ENCODE data around the gene CAVIN4. TPM values are rescaled to one million over a fixed set of nuclear protein-coding genes. Genes with fewer than 3 reads are reported as not detected.

CAVIN4 gene
- polyA plus RNA-seq, 2 of the 4 experiments (the other 2 are of a cell fraction) = 0.61 to 0.62 TPM

- Histone ChIP-seq H3K4me1 (peaks cover 14% of the 10 kb centered on the region), H3K27ac (no peak overlapping the region), H3K9me3 (no peaks in the 10 kb centered on the region), H3K4me3 (no peak overlapping the region), H3K4me2 (no peak overlapping the region)
- WGBS (ENCODE audit: missing lambda C conversion rate) = 80% methylated on average over 5 of the region's 5 CpGs
- TF ChIP-seq CBX8 (IDR thresholded peaks at IDR 0.05) (no peak), SREBF2 (IDR thresholded peaks at IDR 0.05) (no peak), E2F6 (IDR thresholded peaks at IDR 0.05; ENCODE audit: borderline replicate concordance, low read depth) (no peak), HOXB13 (CRISPR knock-in tag; IDR thresholded peaks at IDR 0.05; ENCODE audit: low read depth) (no peak), PHF8 (IDR thresholded peaks at IDR 0.05; ENCODE audit: borderline replicate concordance, low read depth) (no peak), FOSL2 (IDR thresholded peaks at IDR 0.05) (no peak), FOSL2 (CRISPR knock-in tag; IDR thresholded peaks at IDR 0.05) (no peak), USF2 (IDR thresholded peaks at IDR 0.05) (no peak), EHF (CRISPR knock-in tag; IDR thresholded peaks at IDR 0.05) (no peak), NFE2L2 (conservative IDR thresholded peaks at IDR 0.05; ENCODE audit: low read length) (no peak), JUN (IDR thresholded peaks at IDR 0.05) (no peak), HES2 (IDR thresholded peaks at IDR 0.05) (no peak), CHD4 (IDR thresholded peaks at IDR 0.05; ENCODE audit: borderline replicate concordance) (no peak), HOXB5 (CRISPR knock-in tag; IDR thresholded peaks at IDR 0.05) (no peak)
- no peak for DNase-seq (ENCODE audit: low read depth in 1 of 2, low spot score in 1 of 2)
- no peak for ATAC-seq
- ChIA-PET POLR2A (no interaction called here), CTCF (interaction anchor here (0.6 to 2.6 kb wide), 2 partner anchors 18 to 102 kb away, joined by 3 to 10 read pairs; no protein-coding TSS in a partner anchor)
- FAIRE-seq = no peak
Measured at GRCh38 chr9:100583014-100583802, 5.3 kb downstream of the CAVIN4 start.

GRCh38 chr9:100584951-100585350 is 7.1 kb downstream of the CAVIN4 start:
- POLR2A ChIA-PET = no interaction called here
- ATAC-seq (no peak), FAIRE-seq (no peak), DNase-seq (ENCODE audit: low read depth in 1 of 2, low spot score in 1 of 2) (no peak)
- H3K27ac ChIP-seq = no peak overlapping the region
- TF ChIP-seq CEBPB (IDR thresholded peaks at IDR 0.05) (peak in 1 of 2 experiments; percentile 63; a peak in 3 of 4 replicates), SREBF2 (IDR thresholded peaks at IDR 0.05) (no peak)
- no peak overlapping the region for H3K4me2 ChIP-seq
- peaks cover 24% of the 10 kb centered on the region for H3K4me1 ChIP-seq
- CTCF ChIA-PET = interaction anchor here (1.1 to 2.6 kb wide), 3 partner anchors 9 to 16 kb away, joined by 3 to 10 read pairs (median 4); no protein-coding TSS in a partner anchor
- 86% methylated on average over 4 of the region's 4 CpGs for WGBS (ENCODE audit: missing lambda C conversion rate)
- no peak overlapping the region for H3K4me3 ChIP-seq
- no peaks in the 10 kb centered on the region for H3K9me3 ChIP-seq

GRCh38 chr9:100586093-100586492 is 8.2 kb downstream of the CAVIN4 start:
- CTCF ChIA-PET = interaction anchor here (1.2 to 2.1 kb wide), 4 partner anchors 8 to 16 kb away, joined by 3 to 7 read pairs (median 5); no protein-coding TSS in a partner anchor
- Histone ChIP-seq H3K4me3 (no peak overlapping the region), H3K27ac (no peak overlapping the region), H3K4me1 (peaks cover 24% of the 10 kb centered on the region), H3K9me3 (no peaks in the 10 kb centered on the region), H3K4me2 (no peak overlapping the region)
- ATAC-seq (no peak), FAIRE-seq (no peak), DNase-seq (ENCODE audit: low read depth in 1 of 2, low spot score in 1 of 2) (no peak)
- 90% methylated on average over 7 of the region's 7 CpGs for WGBS (ENCODE audit: missing lambda C conversion rate)
- POLR2A ChIA-PET = no interaction called here
- TF ChIP-seq FOSB (CRISPR knock-in tag; IDR thresholded peaks at IDR 0.05) (no peak), ELK1 (IDR thresholded peaks at IDR 0.05; ENCODE audit: low read depth, low read length) (no peak), CTCF (IDR thresholded peaks at IDR 0.05) (no peak), ESRRA (IDR thresholded peaks at IDR 0.05; ENCODE audit: borderline replicate concordance, low read length) (no peak), EP300 (IDR thresholded peaks at IDR 0.05) (no peak), ATOH8 (CRISPR knock-in tag; IDR thresholded peaks at IDR 0.05; ENCODE audit: low read depth) (no peak), TP53 (CRISPR knock-in tag; IDR thresholded peaks at IDR 0.05) (no peak), CEBPB (IDR thresholded peaks at IDR 0.05) (no peak), ZSCAN20 (CRISPR knock-in tag; IDR thresholded peaks at IDR 0.05) (no peak), RNF2 (IDR thresholded peaks at IDR 0.05; ENCODE audit: borderline replicate concordance, low read depth) (no peak), MAX (IDR thresholded peaks at IDR 0.05) (no peak), JUN (IDR thresholded peaks at IDR 0.05) (no peak), BCL3 (IDR thresholded peaks at IDR 0.05) (no peak), KDM5A (IDR thresholded peaks at IDR 0.05) (no peak)
